Measurements from ENCODE around the gene PNLIPRP1.

PNLIPRP1 gene

GRCh38 chr10:116590590-116591444 lies at the start of gene PNLIPRP1:
Gene PNLIPRP1 (plus strand): TSS chr10:116590959. CDS start chr10:116591130, 171 bp downstream.
- TF ChIP-seq POLR2A (IDR thresholded peaks at IDR 0.05; ENCODE audit: low read length) (no peak), GATA1 (IDR thresholded peaks at IDR 0.05; ENCODE audit: low read depth, low read length) (no peak)
- DNase-seq = no peak

GRCh38 chr10:116542007-116542677 lies 48.6 kb upstream of the PNLIPRP1 start:
- no peak for DNase-seq
- TF ChIP-seq POLR2A (IDR thresholded peaks at IDR 0.05; ENCODE audit: low read length) = no peak
- no peak for TF ChIP-seq GATA1 (IDR thresholded peaks at IDR 0.05; ENCODE audit: low read depth, low read length)

DNA sequence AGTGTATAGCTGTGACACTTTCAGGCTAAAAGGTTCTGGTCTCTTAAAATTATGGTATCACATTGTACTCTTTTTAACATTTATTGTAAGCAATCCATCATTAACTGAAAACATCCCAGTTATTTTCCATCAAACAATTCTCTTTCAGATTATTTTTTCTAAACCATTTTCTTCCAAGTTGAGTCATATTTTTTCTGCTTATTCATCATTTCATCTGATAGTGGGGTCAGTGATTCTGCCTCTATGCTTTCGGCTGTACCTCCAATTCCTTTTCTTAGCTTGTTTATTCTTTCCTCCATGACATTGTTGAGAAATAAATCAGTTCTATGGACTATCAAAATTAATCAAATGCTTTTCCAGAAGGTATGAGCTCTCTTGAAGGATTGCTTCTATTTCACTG lies 45.6 kb upstream of the PNLIPRP1 start:
- no peak for DNase-seq
- no peak for TF ChIP-seq GATA1 (IDR thresholded peaks at IDR 0.05; ENCODE audit: low read depth, low read length)
- no peak for TF ChIP-seq POLR2A (IDR thresholded peaks at IDR 0.05; ENCODE audit: low read length)

DNA sequence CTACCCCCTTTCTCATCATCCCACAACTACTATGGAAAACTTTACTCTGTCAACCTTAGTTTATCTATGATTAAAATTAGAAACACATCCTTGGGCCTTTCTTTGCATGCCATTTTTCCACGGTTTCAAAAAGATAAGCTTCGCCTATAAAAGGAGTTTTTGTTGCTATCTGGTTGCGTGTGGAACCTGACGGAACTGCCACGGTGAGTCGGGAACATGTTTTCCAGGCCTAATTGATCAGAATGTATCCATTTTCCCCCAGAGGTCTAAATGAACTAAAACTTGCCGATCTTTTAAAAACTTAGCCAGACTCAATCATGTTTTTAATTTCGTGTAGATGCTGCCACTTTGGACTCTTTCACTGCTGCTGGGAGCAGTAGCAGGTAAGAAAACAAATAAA lies 45.0 kb upstream of the PNLIPRP1 start, which contains the start of gene PNLIP:
TSS of gene PNLIP (plus strand) at position 176 of the 400 bp plus-strand sequence. CDS start at position 338, 162 bp downstream.
- DNase-seq = no peak

DNA sequence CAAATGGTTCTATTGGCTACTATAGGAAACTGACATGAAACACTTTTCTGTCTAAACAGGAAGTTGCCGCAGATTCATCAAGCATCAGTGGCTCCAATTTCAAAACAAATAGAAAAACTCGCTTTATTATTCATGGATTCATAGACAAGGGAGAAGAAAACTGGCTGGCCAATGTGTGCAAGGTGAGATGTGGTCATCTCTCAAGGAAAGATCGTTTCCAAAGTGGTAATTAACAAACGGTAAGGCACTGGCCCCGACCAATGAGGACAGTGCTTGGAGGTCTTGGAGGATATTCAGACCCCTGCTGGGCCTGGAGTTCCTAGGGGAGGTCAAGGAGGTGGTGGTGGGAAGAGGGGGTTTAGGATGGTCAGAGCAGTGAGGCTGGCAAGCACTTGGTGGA lies 42.5 kb upstream of the PNLIPRP1 start:
- TF ChIP-seq POLR2A (IDR thresholded peaks at IDR 0.05; ENCODE audit: low read length) (no peak), GATA1 (IDR thresholded peaks at IDR 0.05; ENCODE audit: low read depth, low read length) (no peak)
- DNase-seq = no peak

More for the DNA sequence above, 45.0 kb upstream of the PNLIPRP1 start, which contains the start of gene PNLIP:
- TF ChIP-seq GATA1 (IDR thresholded peaks at IDR 0.05; ENCODE audit: low read depth, low read length) (no peak), POLR2A (IDR thresholded peaks at IDR 0.05; ENCODE audit: low read length) (no peak)

DNA sequence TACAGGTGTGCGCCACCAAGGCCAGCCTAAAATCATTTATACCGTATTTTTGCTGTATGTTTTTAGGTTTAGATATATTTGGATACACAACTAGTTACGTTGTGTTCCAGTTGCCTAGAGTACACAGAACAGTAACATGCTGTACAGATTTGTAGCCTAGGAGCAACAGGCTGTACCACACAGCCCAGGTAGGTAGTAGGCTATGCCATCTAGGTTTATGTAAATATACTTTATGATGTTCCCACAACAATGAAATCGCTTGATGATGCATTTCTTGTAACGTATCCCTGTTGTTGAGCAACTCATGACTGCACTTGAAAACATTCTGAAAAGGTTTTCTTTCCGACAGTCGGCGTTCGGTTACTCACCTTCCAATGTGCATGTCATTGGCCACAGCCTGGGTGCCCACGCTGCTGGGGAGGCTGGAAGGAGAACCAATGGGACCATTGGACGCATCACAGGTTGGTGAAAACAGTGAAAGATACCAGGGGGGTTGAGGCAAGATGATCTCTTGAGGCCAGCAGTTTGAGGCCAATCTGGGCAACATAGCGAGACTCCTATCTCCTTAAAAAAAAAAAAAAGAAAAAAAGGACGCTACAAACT lies 37.3 kb upstream of the PNLIPRP1 start:
- DNase-seq = no peak
- TF ChIP-seq GATA1 (IDR thresholded peaks at IDR 0.05; ENCODE audit: low read depth, low read length) (no peak), POLR2A (IDR thresholded peaks at IDR 0.05; ENCODE audit: low read length) (no peak)

DNA sequence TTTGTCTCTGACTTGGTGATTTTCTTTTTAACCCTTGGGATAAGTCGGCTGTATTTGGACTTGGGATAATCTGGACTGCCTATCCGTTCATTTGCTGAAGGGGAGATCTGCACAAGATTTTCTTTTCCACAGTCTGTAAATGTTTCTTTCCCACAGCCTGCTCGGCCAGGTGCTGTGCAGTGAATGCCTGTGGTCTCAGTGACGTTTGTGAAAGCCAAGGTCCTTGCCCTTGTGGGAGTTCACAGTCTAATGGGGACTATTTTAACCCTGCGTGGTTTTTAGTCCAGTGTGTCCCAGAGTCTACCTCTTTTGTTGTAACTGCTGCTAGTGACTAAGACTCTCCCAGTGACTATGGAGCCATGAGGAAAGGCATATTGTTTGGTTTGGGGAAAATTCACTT lies 36.1 kb upstream of the PNLIPRP1 start:
- TF ChIP-seq GATA1 (IDR thresholded peaks at IDR 0.05; ENCODE audit: low read depth, low read length) = no peak
- TF ChIP-seq POLR2A (IDR thresholded peaks at IDR 0.05; ENCODE audit: low read length) = no peak
- DNase-seq = no peak

DNA sequence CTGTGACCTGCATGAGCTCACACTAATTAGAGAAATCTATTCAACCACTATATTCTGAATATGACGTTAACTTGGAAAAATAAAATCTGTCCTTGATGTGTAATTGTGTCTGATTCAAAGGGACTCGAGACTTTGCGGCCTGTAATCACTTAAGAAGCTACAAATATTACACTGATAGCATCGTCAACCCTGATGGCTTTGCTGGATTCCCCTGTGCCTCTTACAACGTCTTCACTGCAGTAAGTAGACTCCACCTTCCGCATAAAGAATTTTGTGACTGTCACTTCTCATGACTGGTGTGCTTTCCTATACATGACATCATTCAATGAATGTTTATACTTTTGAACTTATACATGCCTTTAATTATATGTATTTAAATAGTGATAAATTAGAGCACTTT lies 34.9 kb upstream of the PNLIPRP1 start:
- DNase-seq = no peak

GRCh38 chr10:116557305-116557880 lies 33.4 kb upstream of the PNLIPRP1 start:
- no peak for DNase-seq
- TF ChIP-seq GATA1 (IDR thresholded peaks at IDR 0.05; ENCODE audit: low read depth, low read length) (no peak), POLR2A (IDR thresholded peaks at IDR 0.05; ENCODE audit: low read length) (no peak)

More for the DNA sequence above, 34.9 kb upstream of the PNLIPRP1 start:
- no peak for TF ChIP-seq POLR2A (IDR thresholded peaks at IDR 0.05; ENCODE audit: low read length)
- TF ChIP-seq GATA1 (IDR thresholded peaks at IDR 0.05; ENCODE audit: low read depth, low read length) = no peak

DNA sequence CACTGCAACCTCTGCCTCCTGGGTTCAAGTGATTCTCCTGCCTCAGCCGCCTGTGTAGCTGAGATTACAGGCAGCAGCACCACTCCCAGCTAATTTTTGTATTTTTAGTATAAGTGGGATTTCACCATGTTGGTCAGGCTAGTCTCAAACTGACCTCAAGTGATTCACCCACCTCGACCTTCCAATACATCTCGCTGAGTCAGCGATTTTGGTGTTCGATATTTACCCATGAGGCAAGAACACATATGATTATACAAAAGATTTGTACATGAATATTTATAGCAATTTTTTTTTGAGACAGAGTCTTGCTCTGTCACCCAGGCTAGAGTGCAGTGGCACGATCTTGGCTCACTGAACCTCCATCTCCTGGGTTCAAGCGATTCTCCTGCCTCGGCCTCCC lies 25.2 kb upstream of the PNLIPRP1 start:
- TF ChIP-seq POLR2A (IDR thresholded peaks at IDR 0.05; ENCODE audit: low read length) (no peak), GATA1 (IDR thresholded peaks at IDR 0.05; ENCODE audit: low read depth, low read length) (no peak)
- DNase-seq = no peak

GRCh38 chr10:116566932-116567331 lies 23.8 kb upstream of the PNLIPRP1 start:
- no peak for DNase-seq
- no peak for TF ChIP-seq GATA1 (IDR thresholded peaks at IDR 0.05; ENCODE audit: low read depth, low read length)

DNA sequence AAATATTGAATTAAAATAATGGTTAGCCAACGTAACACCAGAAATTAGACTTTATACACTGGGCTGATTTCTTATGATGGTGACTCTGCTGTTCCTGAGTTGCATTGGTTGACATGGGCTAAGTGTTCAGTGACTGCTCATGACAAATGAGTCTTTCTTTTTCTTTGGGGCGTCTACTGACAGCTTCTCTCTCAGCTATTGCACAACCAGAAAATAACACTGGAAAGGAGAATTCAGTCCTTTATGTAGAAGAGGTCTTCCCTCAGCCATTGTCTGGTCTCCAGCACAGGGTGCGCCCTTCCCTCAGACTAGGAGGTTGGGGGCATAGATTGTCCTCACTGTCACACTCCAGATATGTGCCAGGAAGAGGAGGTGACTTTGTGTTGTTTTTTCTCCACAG lies 23.4 kb upstream of the PNLIPRP1 start:
- TF ChIP-seq POLR2A (IDR thresholded peaks at IDR 0.05; ENCODE audit: low read length) (no peak), GATA1 (IDR thresholded peaks at IDR 0.05; ENCODE audit: low read depth, low read length) (no peak)
- DNase-seq = no peak

- TF ChIP-seq POLR2A (IDR thresholded peaks at IDR 0.05; ENCODE audit: low read length) (no peak), GATA1 (IDR thresholded peaks at IDR 0.05; ENCODE audit: low read depth, low read length) (no peak)
These were observed 16.0 kb upstream of the PNLIPRP1 start for GRCh38 chr10:116574797-116575196.

More at GRCh38 chr10:116574797-116575196, 16.0 kb upstream of the PNLIPRP1 start:
- no peak for DNase-seq

Measured in erythroblast (primary cell).